Activated naive CD8-positive, alpha-beta T cell treated with anti-CD3 and anti-CD28 coated beads, Interleukin-2, amount 50 U/mL, for 24 hours (primary cell): ENCODE measurements around the gene PSME3.

Experiments
- ATAC-seq: fragments of 150-1000 bp; cut with Tn5 transposase; one replicate; pipeline ENCODE4 v1.10.0; 2021
- DNase-seq: peaks from one replicate; pipeline ENCODE4 v3.0.0; 2021
- H3K27ac Mint-ChIP-seq: one replicate; pipeline ENCODE4 v1.8.0; 2021; ENCODE audit warnings: mild to moderate bottlenecking, mixed read lengths
- H3K27me3 Mint-ChIP-seq: one replicate; pipeline ENCODE4 v1.8.0; 2021; ENCODE audit warnings: mixed read lengths
- H3K36me3 Mint-ChIP-seq: one replicate; pipeline ENCODE4 v1.8.0; 2021; ENCODE audit warnings: low read depth, mixed read lengths
- H3K4me1 Mint-ChIP-seq: one replicate; pipeline ENCODE4 v1.8.0; 2021; ENCODE audit warnings: mixed read lengths
- H3K4me3 Mint-ChIP-seq: one replicate; pipeline ENCODE4 v1.8.0; 2021; ENCODE audit warnings: mild to moderate bottlenecking, moderate library complexity, mixed read lengths
- H3K9me3 Mint-ChIP-seq: one replicate; pipeline ENCODE4 v1.8.0; 2021; ENCODE audit warnings: mixed read lengths

The PSME3 gene

GRCh38 chr17:42832934-42833766 lies at the start of gene PSME3:
PSME3 (plus strand) TSS chr17:42833397; CDS start chr17:42833632, 235 bp downstream.
- Mint-ChIP-seq H3K36me3 (peaks cover 33% of the 10 kb centered on the region), H3K4me1 (peaks cover 31% of the 10 kb centered on the region), H3K27me3 (no peaks in the 10 kb centered on the region), H3K4me3 (peak within 1 kb of the TSS; percentile 96), H3K27ac (peak within 1 kb of the TSS; percentile 99), H3K9me3 (no peaks in the 10 kb centered on the region)
- DNase-seq, result peak; percentile 92
- ATAC-seq, result peak; percentile 93

- peaks cover 77% of the 10 kb centered on the region for H3K27me3 Mint-ChIP-seq
- H3K27ac Mint-ChIP-seq, result no peak overlapping the region
- H3K4me1 Mint-ChIP-seq, result peaks cover 26% of the 10 kb centered on the region
- no peak overlapping the region for H3K4me3 Mint-ChIP-seq
- DNase-seq, result no peak
- no peak for ATAC-seq
- peaks cover 4% of the 10 kb centered on the region for H3K36me3 Mint-ChIP-seq
- H3K9me3 Mint-ChIP-seq, result no peaks in the 10 kb centered on the region
These were observed 49.4 kb upstream of the PSME3 start for GRCh38 chr17:42783791-42784138.

- Mint-ChIP-seq H3K4me1 (peaks cover 26% of the 10 kb centered on the region), H3K27ac (no peak overlapping the region), H3K36me3 (peaks cover 4% of the 10 kb centered on the region), H3K4me3 (no peak overlapping the region), H3K27me3 (peaks cover 79% of the 10 kb centered on the region), H3K9me3 (no peaks in the 10 kb centered on the region)
- ATAC-seq (no peak), DNase-seq (no peak)
These were observed 48.8 kb upstream of the PSME3 start for GRCh38 chr17:42784409-42784808.

- peaks cover 26% of the 10 kb centered on the region for H3K4me1 Mint-ChIP-seq
- no peaks in the 10 kb centered on the region for H3K36me3 Mint-ChIP-seq
- H3K27me3 Mint-ChIP-seq, result peaks cover 76% of the 10 kb centered on the region
- ATAC-seq (no peak), DNase-seq (no peak)
- H3K9me3 Mint-ChIP-seq, result no peaks in the 10 kb centered on the region
- no peak overlapping the region for H3K27ac Mint-ChIP-seq
- H3K4me3 Mint-ChIP-seq, result no peak overlapping the region
These were observed 48.2 kb upstream of the PSME3 start for GRCh38 chr17:42784811-42785592.

- Mint-ChIP-seq H3K4me3 (no peak overlapping the region), H3K27me3 (peaks cover 66% of the 10 kb centered on the region), H3K27ac (no peak overlapping the region), H3K9me3 (no peaks in the 10 kb centered on the region), H3K4me1 (peaks cover 20% of the 10 kb centered on the region), H3K36me3 (no peaks in the 10 kb centered on the region)
- DNase-seq (no peak), ATAC-seq (no peak)
These were observed 45.9 kb upstream of the PSME3 start for GRCh38 chr17:42787266-42787665.

- DNase-seq (no peak), ATAC-seq (no peak)
- Mint-ChIP-seq H3K36me3 (peaks cover 3% of the 10 kb centered on the region), H3K4me3 (no peak overlapping the region), H3K27ac (no peak overlapping the region), H3K27me3 (peaks cover 21% of the 10 kb centered on the region), H3K4me1 (peaks cover 2% of the 10 kb centered on the region), H3K9me3 (no peaks in the 10 kb centered on the region)
These were observed 41.2 kb upstream of the PSME3 start for GRCh38 chr17:42791948-42792347.

GRCh38 chr17:42792545-42792944 lies 40.7 kb upstream of the PSME3 start:
- DNase-seq (no peak), ATAC-seq (no peak)
- Mint-ChIP-seq H3K36me3 (peaks cover 3% of the 10 kb centered on the region), H3K4me1 (peaks cover 8% of the 10 kb centered on the region), H3K9me3 (no peaks in the 10 kb centered on the region), H3K4me3 (no peak overlapping the region), H3K27me3 (peaks cover 17% of the 10 kb centered on the region), H3K27ac (no peak overlapping the region)

GRCh38 chr17:42795061-42795460 lies 38.1 kb upstream of the PSME3 start:
- H3K27me3 Mint-ChIP-seq, result peaks cover 4% of the 10 kb centered on the region
- H3K36me3 Mint-ChIP-seq, result peaks cover 6% of the 10 kb centered on the region
- no peak overlapping the region for H3K27ac Mint-ChIP-seq
- H3K4me3 Mint-ChIP-seq, result no peak overlapping the region
- peaks cover 18% of the 10 kb centered on the region for H3K4me1 Mint-ChIP-seq
- no peak for ATAC-seq
- DNase-seq, result no peak
- peaks cover 4% of the 10 kb centered on the region for H3K9me3 Mint-ChIP-seq

GRCh38 chr17:42795465-42795864 lies 37.7 kb upstream of the PSME3 start:
- Mint-ChIP-seq H3K9me3 (peaks cover 4% of the 10 kb centered on the region), H3K4me1 (peaks cover 18% of the 10 kb centered on the region), H3K36me3 (peaks cover 6% of the 10 kb centered on the region), H3K4me3 (no peak overlapping the region), H3K27ac (no peak overlapping the region), H3K27me3 (peaks cover 2% of the 10 kb centered on the region)
- ATAC-seq (no peak), DNase-seq (no peak)

GRCh38 chr17:42796066-42796758 lies 37.0 kb upstream of the PSME3 start:
- peaks cover 4% of the 10 kb centered on the region for H3K9me3 Mint-ChIP-seq
- no peak overlapping the region for H3K27ac Mint-ChIP-seq
- no peak overlapping the region for H3K4me3 Mint-ChIP-seq
- no peak for ATAC-seq
- peaks cover 6% of the 10 kb centered on the region for H3K36me3 Mint-ChIP-seq
- H3K27me3 Mint-ChIP-seq, result peaks cover 2% of the 10 kb centered on the region
- H3K4me1 Mint-ChIP-seq, result peaks cover 18% of the 10 kb centered on the region
- DNase-seq, result no peak

GRCh38 chr17:42797067-42798007 lies 35.9 kb upstream of the PSME3 start:
- Mint-ChIP-seq H3K36me3 (peaks cover 6% of the 10 kb centered on the region), H3K4me1 (peaks cover 18% of the 10 kb centered on the region), H3K27me3 (peaks cover 2% of the 10 kb centered on the region), H3K4me3 (peak overlapping the region; percentile 89), H3K9me3 (peaks cover 4% of the 10 kb centered on the region), H3K27ac (no peak overlapping the region)
- DNase-seq (no peak), ATAC-seq (no peak)

- H3K4me3 Mint-ChIP-seq, result peak overlapping the region; percentile 89
- H3K27ac Mint-ChIP-seq, result peak overlapping the region; percentile 70
- peaks cover 6% of the 10 kb centered on the region for H3K36me3 Mint-ChIP-seq
- ATAC-seq (no peak), DNase-seq (no peak)
- peaks cover 2% of the 10 kb centered on the region for H3K27me3 Mint-ChIP-seq
- peaks cover 4% of the 10 kb centered on the region for H3K9me3 Mint-ChIP-seq
- peaks cover 18% of the 10 kb centered on the region for H3K4me1 Mint-ChIP-seq
These were observed 35.2 kb upstream of the PSME3 start for GRCh38 chr17:42798011-42798382.

GRCh38 chr17:42798383-42799380 lies 34.5 kb upstream of the PSME3 start, which contains the start of the genes CNTD1 and COA3:
CNTD1 (plus strand) TSS chr17:42798861; CDS start chr17:42799068, 207 bp downstream.
COA3 (minus strand) TSS chr17:42798704; CDS start chr17:42798681, 23 bp downstream.
- Mint-ChIP-seq H3K27me3 (peaks cover 2% of the 10 kb centered on the region), H3K4me1 (peaks cover 18% of the 10 kb centered on the region), H3K36me3 (peaks cover 6% of the 10 kb centered on the region), H3K9me3 (peaks cover 4% of the 10 kb centered on the region), H3K27ac (peak within 1 kb of the TSS; percentile 70), H3K4me3 (peak within 1 kb of the TSS; percentile 89)
- DNase-seq (peak; percentile 86), ATAC-seq (peak; percentile 99)
